ENCODE measurements around the gene CNFN. TPM values are rescaled to one million over a fixed set of nuclear protein-coding genes. Genes with fewer than 3 reads are reported as not detected.

The CNFN gene
- total RNA-seq, 1 donor from 2014 or later: 2.8 TPM

- TF ChIP-seq CTCF (IDR thresholded peaks at IDR 0.05; ENCODE audit: partially characterized antibody, unreplicated experiment): no peak
- H3K27me3 Mint-ChIP-seq (ENCODE audit: unreplicated experiment): peaks cover 11% of the 10 kb centered on the region
Measured at GRCh38 chr19:42392165-42392564, 2.1 kb upstream of the CNFN start.

GRCh38 chr19:42388851-42389489 lies 1.1 kb downstream of the CNFN start:
- no peak for DNase-seq
- no peak for TF ChIP-seq CTCF (IDR thresholded peaks at IDR 0.05; ENCODE audit: partially characterized antibody, unreplicated experiment)
- H3K27ac Mint-ChIP-seq (ENCODE audit: unreplicated experiment): no peak overlapping the region
- peaks cover 5% of the 10 kb centered on the region for H3K36me3 Mint-ChIP-seq (ENCODE audit: unreplicated experiment)
- H3K9me3 Mint-ChIP-seq (ENCODE audit: unreplicated experiment): peaks cover 9% of the 10 kb centered on the region
- peaks cover 2% of the 10 kb centered on the region for H3K4me1 Mint-ChIP-seq (ENCODE audit: low read depth, unreplicated experiment)
- peaks cover 14% of the 10 kb centered on the region for H3K27me3 Mint-ChIP-seq (ENCODE audit: unreplicated experiment)
- H3K4me3 Mint-ChIP-seq (ENCODE audit: unreplicated experiment): no peak overlapping the region

More at GRCh38 chr19:42392165-42392564, 2.1 kb upstream of the CNFN start:
- H3K27ac Mint-ChIP-seq (ENCODE audit: unreplicated experiment): no peak overlapping the region
- H3K4me1 Mint-ChIP-seq (ENCODE audit: low read depth, unreplicated experiment): peaks cover 11% of the 10 kb centered on the region
- no peak overlapping the region for H3K4me3 Mint-ChIP-seq (ENCODE audit: unreplicated experiment)
- peaks cover 5% of the 10 kb centered on the region for H3K36me3 Mint-ChIP-seq (ENCODE audit: unreplicated experiment)
- no peak for DNase-seq
- H3K9me3 Mint-ChIP-seq (ENCODE audit: unreplicated experiment): peaks cover 7% of the 10 kb centered on the region

- H3K27ac Mint-ChIP-seq (ENCODE audit: unreplicated experiment): no peak overlapping the region
- peaks cover 13% of the 10 kb centered on the region for H3K27me3 Mint-ChIP-seq (ENCODE audit: unreplicated experiment)
- peak; percentile 67 for DNase-seq
- peak overlapping the region; percentile 68 for H3K4me3 Mint-ChIP-seq (ENCODE audit: unreplicated experiment)
- H3K9me3 Mint-ChIP-seq (ENCODE audit: unreplicated experiment): peaks cover 9% of the 10 kb centered on the region
- peaks cover 5% of the 10 kb centered on the region for H3K36me3 Mint-ChIP-seq (ENCODE audit: unreplicated experiment)
- H3K4me1 Mint-ChIP-seq (ENCODE audit: low read depth, unreplicated experiment): peaks cover 2% of the 10 kb centered on the region
- peak; percentile 20 for TF ChIP-seq CTCF (IDR thresholded peaks at IDR 0.05; ENCODE audit: partially characterized antibody, unreplicated experiment)
Measured at GRCh38 chr19:42386974-42387707, 3.0 kb downstream of the CNFN start.

- Mint-ChIP-seq H3K4me1 (ENCODE audit: low read depth, unreplicated experiment) (peaks cover 6% of the 10 kb centered on the region), H3K9me3 (ENCODE audit: unreplicated experiment) (peaks cover 5% of the 10 kb centered on the region), H3K27ac (ENCODE audit: unreplicated experiment) (no peak overlapping the region), H3K27me3 (ENCODE audit: unreplicated experiment) (peaks cover 5% of the 10 kb centered on the region), H3K4me3 (ENCODE audit: unreplicated experiment) (no peak overlapping the region), H3K36me3 (ENCODE audit: unreplicated experiment) (peaks cover under 1% of the 10 kb centered on the region)
- TF ChIP-seq CTCF (IDR thresholded peaks at IDR 0.05; ENCODE audit: partially characterized antibody, unreplicated experiment): no peak
- no peak for DNase-seq
Measured at GRCh38 chr19:42380155-42380554, 9.9 kb downstream of the CNFN start.

Data from glutamatergic neuron (in vitro differentiated cells).